ENCODE results near the gene GPNMB.

The GPNMB gene

DNA sequence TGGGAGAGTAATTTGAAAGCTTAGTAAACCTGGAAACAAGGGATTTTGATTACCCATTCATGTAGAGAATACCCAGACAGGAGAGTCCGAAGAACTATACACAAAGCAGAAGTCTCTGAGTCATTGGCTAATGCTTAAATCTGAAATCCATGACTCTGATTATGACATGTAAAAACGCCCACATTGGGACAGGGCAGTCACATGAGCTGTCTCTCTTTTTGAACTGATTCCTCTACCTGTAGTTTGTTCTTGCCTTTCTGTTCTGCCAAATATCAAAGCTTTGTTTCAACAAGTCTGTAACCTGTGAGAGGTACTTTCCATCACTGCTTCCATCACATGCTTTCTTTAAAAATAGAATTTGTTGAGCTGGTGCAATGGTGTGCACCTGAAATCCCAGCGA, 4.3 kb upstream of the GPNMB start:
- H3K36me3 ChIP-seq = no peaks in the 10 kb centered on the region
- H3K4me1 ChIP-seq = no peaks in the 10 kb centered on the region
- DNase-seq = no peak
- H3K27me3 ChIP-seq = no peaks in the 10 kb centered on the region
- H3K9me3 ChIP-seq = no peaks in the 10 kb centered on the region
- H3K4me3 ChIP-seq (ENCODE audit: low read depth, low read length) = no peak overlapping the region
- TF ChIP-seq, protein P1, sequence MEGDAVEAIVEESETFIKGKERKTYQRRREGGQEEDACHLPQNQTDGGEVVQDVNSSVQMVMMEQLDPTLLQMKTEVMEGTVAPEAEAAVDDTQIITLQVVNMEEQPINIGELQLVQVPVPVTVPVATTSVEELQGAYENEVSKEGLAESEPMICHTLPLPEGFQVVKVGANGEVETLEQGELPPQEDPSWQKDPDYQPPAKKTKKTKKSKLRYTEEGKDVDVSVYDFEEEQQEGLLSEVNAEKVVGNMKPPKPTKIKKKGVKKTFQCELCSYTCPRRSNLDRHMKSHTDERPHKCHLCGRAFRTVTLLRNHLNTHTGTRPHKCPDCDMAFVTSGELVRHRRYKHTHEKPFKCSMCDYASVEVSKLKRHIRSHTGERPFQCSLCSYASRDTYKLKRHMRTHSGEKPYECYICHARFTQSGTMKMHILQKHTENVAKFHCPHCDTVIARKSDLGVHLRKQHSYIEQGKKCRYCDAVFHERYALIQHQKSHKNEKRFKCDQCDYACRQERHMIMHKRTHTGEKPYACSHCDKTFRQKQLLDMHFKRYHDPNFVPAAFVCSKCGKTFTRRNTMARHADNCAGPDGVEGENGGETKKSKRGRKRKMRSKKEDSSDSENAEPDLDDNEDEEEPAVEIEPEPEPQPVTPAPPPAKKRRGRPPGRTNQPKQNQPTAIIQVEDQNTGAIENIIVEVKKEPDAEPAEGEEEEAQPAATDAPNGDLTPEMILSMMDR (IDR thresholded peaks at IDR 0.05; ENCODE audit: low read depth, low read length) = no peak

DNA sequence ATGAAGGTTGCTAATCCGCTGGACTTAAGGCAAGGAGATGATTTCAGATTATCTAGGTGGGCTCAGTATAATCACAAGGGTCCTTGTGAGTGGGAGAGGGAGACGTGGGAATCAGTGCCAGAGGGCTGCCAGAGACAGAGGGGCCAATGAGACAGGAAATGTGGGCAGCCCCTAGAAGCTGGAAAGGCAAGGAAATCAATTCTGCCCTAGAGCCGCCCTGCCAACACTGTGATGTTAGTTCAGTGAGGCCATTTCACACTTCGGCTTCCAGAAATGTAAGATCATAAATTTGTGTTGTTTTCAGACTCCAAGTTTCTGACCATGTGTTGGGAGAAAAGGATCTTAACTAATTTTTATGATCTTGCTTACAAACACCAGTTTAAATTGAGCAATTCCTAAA, 3.6 kb upstream of the GPNMB start:
- H3K4me1 ChIP-seq = no peaks in the 10 kb centered on the region
- DNase-seq = no peak
- H3K27me3 ChIP-seq = no peaks in the 10 kb centered on the region
- H3K9me3 ChIP-seq = no peaks in the 10 kb centered on the region
- no peak overlapping the region for H3K4me3 ChIP-seq (ENCODE audit: low read depth, low read length)
- TF ChIP-seq, protein P1 (IDR thresholded peaks at IDR 0.05; ENCODE audit: low read depth, low read length) = no peak
- H3K36me3 ChIP-seq = no peaks in the 10 kb centered on the region

DNA sequence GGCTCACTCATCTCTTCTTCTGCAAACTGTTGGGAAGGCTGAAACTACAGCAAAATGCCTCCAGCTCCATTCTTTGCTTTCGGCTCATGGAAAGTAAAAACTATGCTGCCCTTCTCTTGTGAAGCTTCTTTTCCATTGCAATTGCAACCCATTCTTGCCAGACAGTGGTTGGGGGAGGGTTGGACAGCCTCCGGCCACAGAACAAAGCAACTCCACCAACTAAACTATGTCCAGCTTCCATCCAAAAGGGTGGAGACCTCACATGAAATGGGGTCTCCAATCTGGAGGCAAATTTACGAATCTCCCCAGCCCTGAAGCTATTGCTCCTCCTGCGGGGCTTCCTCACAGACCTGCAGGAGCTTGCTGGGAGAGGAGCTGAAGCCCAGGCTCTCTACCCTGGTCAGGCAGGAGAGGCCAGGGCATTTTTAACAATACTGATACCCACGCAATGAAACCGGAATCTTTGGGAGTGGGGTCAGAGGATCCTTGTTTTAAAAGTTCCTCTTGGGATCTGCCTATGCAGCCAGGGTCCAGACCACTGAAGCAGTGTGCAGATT, 549 bp downstream of the GPNMB start:
- Histone ChIP-seq H3K36me3 (no peaks in the 10 kb centered on the region), H3K9me3 (no peaks in the 10 kb centered on the region), H3K27me3 (no peaks in the 10 kb centered on the region; the same call in 1 of the 2 replicates), H3K4me1 (no peaks in the 10 kb centered on the region), H3K4me3 (ENCODE audit: low read depth, low read length) (no peak overlapping the region)
- DNase-seq = no peak
- TF ChIP-seq, protein P1 (IDR thresholded peaks at IDR 0.05; ENCODE audit: low read depth, low read length) = no peak

DNA sequence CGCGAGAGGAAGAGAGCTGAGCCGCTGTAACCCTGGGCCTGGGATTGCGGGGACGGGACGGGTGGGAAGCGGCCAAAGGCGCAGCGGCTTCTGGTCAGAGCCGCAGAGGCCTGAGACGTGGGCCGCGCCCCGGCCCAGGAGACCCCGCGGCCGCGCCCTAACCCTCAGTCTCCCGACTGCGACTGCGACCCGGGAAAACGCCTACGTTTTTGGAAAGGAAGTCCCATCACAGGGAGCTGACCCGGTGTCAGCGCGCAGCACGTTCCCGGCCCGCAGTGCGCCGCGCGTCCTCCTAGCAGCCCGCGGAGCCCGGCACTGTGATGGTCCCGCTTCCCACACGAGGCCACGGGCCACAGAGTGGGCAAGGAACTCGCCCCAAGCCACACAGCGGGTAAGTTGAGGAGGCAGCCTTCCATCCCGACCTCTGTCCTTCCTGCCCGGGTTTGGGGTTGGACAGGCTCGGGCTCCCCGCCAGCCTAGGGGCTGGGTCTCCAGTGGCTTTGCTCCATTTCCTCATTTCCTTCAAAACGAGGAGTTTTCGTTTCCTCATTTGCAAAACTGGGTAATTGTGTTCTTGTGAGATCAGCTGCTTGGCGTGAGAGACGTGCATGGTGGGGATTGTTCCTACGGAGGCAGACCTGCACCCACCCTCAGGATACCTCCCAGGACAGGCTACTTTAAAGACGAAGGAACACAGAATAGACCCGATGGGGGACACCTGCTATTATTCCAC, 1.2 kb downstream of the GPNMB start:
- DNase-seq = no peak
- Histone ChIP-seq H3K36me3 (no peaks in the 10 kb centered on the region), H3K4me3 (ENCODE audit: low read depth, low read length) (no peak overlapping the region), H3K9me3 (no peaks in the 10 kb centered on the region), H3K27me3 (no peaks in the 10 kb centered on the region; the same call in none of the 2 replicates), H3K4me1 (no peaks in the 10 kb centered on the region)
- TF ChIP-seq, protein P1 (IDR thresholded peaks at IDR 0.05; ENCODE audit: low read depth, low read length) = no peak

DNA sequence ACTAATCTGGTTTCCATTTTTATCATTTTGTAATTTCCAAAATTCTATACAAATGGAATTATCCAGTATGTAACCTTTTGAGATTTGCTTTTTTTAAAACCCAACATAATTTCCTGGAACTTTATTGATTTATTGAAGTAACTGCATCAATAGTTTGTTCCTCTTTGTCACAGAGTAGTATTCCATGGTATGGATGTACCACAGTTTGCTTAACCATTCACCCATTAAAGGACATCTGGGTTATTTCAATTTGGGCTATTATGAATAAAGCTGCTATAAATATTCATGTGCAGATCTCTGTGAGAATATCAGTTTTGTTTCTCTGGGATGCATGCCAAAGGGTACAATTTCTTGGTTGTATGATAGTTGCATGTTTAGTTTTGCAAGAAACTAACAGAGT, 2.9 kb downstream of the GPNMB start:
- no peaks in the 10 kb centered on the region for H3K9me3 ChIP-seq
- no peaks in the 10 kb centered on the region for H3K36me3 ChIP-seq
- no peaks in the 10 kb centered on the region for H3K4me1 ChIP-seq
- TF ChIP-seq, protein P1 (IDR thresholded peaks at IDR 0.05; ENCODE audit: low read depth, low read length) = no peak
- no peak for DNase-seq
- peaks cover 14% of the 10 kb centered on the region for H3K27me3 ChIP-seq
- no peak overlapping the region for H3K4me3 ChIP-seq (ENCODE audit: low read depth, low read length)

DNA sequence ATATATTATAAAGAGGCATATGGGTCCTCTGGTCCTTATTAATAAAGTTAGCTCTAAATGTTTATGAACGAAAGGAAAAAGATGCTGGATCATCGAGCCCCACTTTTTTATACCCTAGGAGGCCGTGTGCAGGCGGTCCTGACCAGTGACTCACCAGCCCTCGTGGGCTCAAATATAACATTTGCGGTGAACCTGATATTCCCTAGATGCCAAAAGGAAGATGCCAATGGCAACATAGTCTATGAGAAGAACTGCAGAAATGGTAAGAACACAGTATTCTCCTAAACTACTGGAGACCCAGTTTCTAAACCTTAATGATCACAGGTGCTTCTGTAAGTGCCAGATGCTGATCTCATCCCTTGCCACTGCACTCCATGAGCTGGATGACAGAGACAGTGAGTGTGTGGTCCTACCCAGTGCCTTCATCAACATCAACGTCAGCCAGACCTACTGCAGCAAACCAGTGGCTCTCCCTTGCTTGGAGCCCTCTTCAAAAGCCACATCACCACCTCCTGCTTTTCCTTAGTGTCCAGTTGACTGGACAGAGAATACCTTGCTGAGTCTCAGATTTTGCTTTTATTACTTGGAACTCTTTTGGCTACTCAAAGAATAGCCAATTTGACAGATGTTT, 7.6 kb downstream of the GPNMB start:
- no peaks in the 10 kb centered on the region for H3K36me3 ChIP-seq
- no peak overlapping the region for H3K4me3 ChIP-seq (ENCODE audit: low read depth, low read length)
- H3K27me3 ChIP-seq = peaks cover 26% of the 10 kb centered on the region
- TF ChIP-seq, protein P1 (IDR thresholded peaks at IDR 0.05; ENCODE audit: low read depth, low read length) = no peak
- no peaks in the 10 kb centered on the region for H3K4me1 ChIP-seq
- DNase-seq = no peak
- H3K9me3 ChIP-seq = no peaks in the 10 kb centered on the region

Data from BE2C (cell line).